DOHH2 (cell line): ENCODE measurements around the gene NCF2.

Source experiments
- EZH2phosphoT487 ChIP-seq: fragments of 200-600 bp; sonication (generic); IDR thresholded peaks from 2 replicates; pipeline ENCODE4 v1.6.1; 2017; ENCODE audit warnings: borderline replicate concordance, mild to moderate bottlenecking, antibody characterized with exemption, low read length, moderate library complexity, mixed read lengths
- TF ChIP-seq, protein P1 (sequence below): fragments of 200-600 bp; sonication (generic); IDR thresholded peaks from one replicate; pipeline ENCODE4 v1.5.1; 2014; ENCODE audit warnings: antibody characterized with exemption, mild to moderate bottlenecking, low read depth, low read length; ENCODE audit not compliant: poor library complexity, severe bottlenecking

DNA sequence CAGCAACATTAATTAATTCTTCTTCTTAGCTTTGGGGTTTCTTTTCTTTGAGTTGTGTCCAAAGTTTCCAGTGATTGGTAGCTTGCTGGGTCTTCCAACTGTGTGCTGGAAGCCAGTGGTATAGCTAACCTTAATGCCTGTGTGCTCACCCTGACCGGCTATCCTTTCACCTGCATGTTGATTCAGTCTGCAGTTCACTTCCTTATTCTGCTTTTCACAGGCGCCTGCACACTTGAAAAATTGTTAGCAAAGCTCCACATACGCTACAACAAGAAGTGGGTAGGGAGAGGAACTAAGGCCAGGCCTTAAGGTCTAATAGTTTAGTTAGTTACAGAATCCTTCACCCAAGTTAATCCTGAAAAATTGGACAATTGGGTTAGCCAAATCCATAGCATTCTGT, 35.7 kb downstream of the NCF2 start:
- TF ChIP-seq, protein P1, sequence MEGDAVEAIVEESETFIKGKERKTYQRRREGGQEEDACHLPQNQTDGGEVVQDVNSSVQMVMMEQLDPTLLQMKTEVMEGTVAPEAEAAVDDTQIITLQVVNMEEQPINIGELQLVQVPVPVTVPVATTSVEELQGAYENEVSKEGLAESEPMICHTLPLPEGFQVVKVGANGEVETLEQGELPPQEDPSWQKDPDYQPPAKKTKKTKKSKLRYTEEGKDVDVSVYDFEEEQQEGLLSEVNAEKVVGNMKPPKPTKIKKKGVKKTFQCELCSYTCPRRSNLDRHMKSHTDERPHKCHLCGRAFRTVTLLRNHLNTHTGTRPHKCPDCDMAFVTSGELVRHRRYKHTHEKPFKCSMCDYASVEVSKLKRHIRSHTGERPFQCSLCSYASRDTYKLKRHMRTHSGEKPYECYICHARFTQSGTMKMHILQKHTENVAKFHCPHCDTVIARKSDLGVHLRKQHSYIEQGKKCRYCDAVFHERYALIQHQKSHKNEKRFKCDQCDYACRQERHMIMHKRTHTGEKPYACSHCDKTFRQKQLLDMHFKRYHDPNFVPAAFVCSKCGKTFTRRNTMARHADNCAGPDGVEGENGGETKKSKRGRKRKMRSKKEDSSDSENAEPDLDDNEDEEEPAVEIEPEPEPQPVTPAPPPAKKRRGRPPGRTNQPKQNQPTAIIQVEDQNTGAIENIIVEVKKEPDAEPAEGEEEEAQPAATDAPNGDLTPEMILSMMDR, result no peak
- no peak for TF ChIP-seq EZH2phosphoT487
